GDM1 (cell line): ENCODE results near the gene THOP1.

Source experiments
- DNase-seq: peaks from one replicate; lab custom pipeline; 2025; lab: John Stamatoyannopoulos, UW

THOP1 gene

GRCh38 chr19:2762783-2763496 lies 22.4 kb upstream of the THOP1 start:
- no peak for DNase-seq

- DNase-seq: no peak
Measured at GRCh38 chr19:2763687-2764086, 21.6 kb upstream of the THOP1 start.

GRCh38 chr19:2764945-2765344 lies 20.4 kb upstream of the THOP1 start:
- DNase-seq: no peak

GRCh38 chr19:2765376-2765775 lies 19.9 kb upstream of the THOP1 start:
- no peak for DNase-seq

GRCh38 chr19:2766594-2767372 lies 18.5 kb upstream of the THOP1 start:
- DNase-seq: no peak

- no peak for DNase-seq
Measured at GRCh38 chr19:2767688-2768087, 17.6 kb upstream of the THOP1 start.

GRCh38 chr19:2768365-2769132 lies 16.8 kb upstream of the THOP1 start:
- no peak for DNase-seq

GRCh38 chr19:2769218-2769617 lies 16.1 kb upstream of the THOP1 start:
- DNase-seq: no peak

GRCh38 chr19:2770055-2771013 lies 15.0 kb upstream of the THOP1 start:
- peak; percentile 61 for DNase-seq

GRCh38 chr19:2771786-2772674 lies 13.3 kb upstream of the THOP1 start:
- DNase-seq: no peak

GRCh38 chr19:2774083-2774679 lies 11.1 kb upstream of the THOP1 start:
- DNase-seq: no peak

GRCh38 chr19:2774953-2775555 lies 10.2 kb upstream of the THOP1 start:
- DNase-seq: no peak

GRCh38 chr19:2775556-2776430 lies 9.5 kb upstream of the THOP1 start:
- DNase-seq: peak; percentile 52

- no peak for DNase-seq
Measured at GRCh38 chr19:2777952-2778683, 7.2 kb upstream of the THOP1 start.

GRCh38 chr19:2779121-2779740 lies 6.1 kb upstream of the THOP1 start:
- no peak for DNase-seq

GRCh38 chr19:2780284-2780683 lies 5.0 kb upstream of the THOP1 start:
- DNase-seq: no peak

- no peak for DNase-seq
Measured at GRCh38 chr19:2782329-2782935, 2.9 kb upstream of the THOP1 start.
